HG03460 (cell line): ENCODE measurements around the gene NAPSA.

ENCODE experiments used
- ATAC-seq: cut with Tn5 transposase; IDR thresholded peaks from one replicate; pipeline ENCODE4 v1.9.1; 2021; ENCODE audit not compliant: unreplicated experiment

NAPSA gene

DNA sequence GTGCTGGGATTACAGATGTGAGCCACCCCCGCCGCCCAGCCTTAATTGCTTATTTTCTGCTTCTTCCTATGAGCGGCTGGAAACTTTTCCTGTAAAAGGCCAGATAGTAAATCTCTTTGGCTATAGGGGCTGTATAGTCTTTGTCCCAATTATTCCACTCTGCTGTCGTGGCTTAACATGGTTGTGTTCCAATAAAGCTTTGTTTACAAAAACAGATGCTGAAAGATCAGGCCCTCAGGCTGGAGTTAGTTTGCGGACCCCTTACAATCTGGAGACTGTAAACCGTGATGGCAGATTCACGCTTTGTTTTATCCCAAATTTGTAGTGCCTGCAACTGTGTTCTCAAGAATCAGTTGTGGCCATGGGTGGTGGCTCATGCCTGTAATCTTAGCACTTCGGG lies 47.0 kb downstream of the NAPSA start:
- no peak for ATAC-seq

DNA sequence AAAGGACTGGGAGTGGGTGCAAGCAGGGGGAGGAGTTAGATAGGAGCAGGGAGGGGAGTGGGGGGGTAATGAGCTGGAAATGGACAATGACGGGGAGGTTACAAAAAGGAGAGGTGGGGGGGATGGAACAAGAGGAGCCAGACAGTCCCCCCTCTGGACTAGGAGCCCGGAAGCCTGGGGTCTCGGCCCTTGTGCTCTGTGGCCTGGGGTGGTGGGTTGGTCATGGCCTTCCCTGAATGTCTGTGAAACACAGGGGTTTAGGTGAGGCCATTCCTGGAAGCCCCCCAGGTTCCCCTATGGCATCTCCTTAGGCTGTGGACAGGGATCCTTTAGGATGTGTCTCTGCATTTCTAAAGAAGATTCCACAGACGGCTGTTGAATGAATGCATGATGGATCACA lies 48.3 kb downstream of the NAPSA start:
- no peak for ATAC-seq

DNA sequence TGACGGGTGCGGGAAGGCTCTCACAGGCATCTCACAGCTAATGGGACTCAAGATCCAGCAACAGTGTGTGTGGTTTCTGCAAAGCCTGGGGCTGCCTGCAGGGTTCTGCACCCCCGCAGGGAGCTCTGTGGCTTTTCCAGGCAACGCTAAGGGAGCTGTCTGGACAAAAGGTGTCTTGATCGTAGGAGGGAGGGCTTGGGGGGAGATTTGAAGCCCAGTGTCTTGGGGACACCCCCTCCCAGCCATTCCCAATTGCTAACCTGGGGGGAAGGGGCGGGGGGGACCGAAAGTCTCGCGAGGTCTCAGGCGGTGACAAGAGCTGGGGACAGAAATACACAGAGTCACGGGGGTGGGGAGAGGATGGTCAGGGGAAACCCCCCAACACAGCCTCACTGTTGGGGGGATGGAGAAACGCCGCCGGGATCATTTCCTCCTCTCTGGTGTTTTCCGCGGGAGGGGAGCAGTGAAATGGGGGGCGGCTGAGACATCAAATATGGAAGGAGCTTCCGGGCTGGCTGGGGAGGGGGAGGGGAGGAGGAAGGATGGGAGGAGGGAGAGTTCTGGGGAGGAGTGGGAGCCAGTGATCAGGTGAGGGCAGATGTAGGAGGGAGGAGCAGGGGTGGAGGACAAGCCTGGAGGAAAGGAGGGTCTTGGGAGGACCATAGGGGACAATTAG lies 49.5 kb downstream of the NAPSA start:
- ATAC-seq: no peak

DNA sequence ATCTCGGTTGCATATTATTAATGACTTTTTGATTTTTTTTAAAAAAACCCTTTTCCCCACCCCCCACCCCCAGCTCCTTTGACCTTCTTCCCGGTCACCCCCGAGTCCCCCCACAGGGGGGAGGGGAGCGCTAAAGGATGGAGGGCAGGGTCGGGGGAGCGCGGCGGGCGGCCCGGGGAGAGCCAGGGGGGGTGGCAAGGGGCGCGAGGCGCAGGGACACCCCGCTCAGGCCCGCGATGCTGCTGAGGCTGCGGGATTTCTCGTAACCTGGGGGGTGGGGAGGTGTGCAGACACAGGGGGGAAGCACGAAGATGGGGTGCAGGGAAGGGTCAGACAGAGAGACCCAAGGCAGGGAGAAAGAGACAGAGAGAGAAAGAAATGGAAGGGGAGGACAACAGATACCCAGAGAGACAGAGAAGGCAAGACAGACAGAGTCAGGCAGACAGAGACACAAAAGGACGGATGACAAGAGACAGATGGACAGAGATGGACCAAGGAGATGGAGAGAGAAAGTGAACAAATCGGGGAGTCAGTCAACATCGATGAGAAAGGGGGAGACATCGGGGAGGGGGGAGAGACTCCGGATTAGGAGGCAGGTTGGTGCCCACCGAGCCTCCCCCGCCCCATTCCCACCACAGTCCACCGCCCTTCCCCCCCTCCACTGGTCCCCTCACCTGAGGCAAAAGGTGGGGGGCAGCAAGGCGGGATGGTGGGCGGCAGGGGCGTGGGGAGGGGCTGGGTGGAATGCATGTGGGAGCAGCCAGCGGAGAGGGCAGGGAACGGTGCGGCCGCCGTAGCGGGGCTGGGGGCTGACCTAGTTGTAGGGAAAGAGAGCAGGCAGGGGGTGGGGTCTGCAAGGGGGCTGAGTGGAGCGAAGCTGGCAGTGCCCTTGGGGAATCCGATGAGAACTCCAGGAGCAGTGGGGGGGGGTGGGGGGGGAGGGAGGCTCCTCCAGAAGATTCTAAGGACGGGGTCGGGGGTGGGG lies 50.4 kb downstream of the NAPSA start:
- no peak for ATAC-seq

DNA sequence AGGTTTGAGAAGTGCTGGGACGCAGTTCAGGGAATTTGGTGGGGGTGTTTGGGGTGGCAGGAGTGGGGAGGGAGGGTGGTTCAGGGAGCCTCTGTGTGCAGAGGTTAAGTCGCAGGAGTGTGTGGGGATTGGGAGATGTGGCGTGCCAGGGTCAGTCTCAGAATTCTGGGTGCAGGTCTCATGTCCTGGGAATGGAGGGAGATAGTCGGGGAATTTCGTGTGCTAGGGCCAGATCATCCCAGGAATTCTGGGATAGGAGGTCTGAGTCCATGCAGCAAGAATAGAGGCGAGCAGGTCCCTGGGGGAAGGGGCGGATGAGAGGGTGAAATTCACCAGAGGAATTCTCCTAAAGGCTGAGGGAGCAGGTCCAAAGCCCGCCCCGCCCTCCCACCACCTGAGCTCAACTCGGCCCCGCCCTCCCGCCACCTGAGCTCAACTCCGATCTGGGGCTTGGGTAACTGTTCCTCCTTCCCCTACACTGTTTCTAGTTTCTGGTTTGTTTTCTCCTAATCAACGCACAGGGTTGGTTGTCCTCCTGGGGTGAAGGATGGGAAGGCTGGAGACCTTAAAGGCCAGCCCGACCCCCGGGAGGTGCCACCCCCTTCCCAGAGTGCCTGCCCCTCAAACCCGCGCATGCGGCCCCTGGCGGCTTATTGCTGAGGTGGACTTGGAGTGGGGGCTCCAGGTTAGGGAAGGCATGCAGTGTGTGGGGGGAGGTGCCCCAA lies 51.5 kb downstream of the NAPSA start:
- ATAC-seq: no peak

DNA sequence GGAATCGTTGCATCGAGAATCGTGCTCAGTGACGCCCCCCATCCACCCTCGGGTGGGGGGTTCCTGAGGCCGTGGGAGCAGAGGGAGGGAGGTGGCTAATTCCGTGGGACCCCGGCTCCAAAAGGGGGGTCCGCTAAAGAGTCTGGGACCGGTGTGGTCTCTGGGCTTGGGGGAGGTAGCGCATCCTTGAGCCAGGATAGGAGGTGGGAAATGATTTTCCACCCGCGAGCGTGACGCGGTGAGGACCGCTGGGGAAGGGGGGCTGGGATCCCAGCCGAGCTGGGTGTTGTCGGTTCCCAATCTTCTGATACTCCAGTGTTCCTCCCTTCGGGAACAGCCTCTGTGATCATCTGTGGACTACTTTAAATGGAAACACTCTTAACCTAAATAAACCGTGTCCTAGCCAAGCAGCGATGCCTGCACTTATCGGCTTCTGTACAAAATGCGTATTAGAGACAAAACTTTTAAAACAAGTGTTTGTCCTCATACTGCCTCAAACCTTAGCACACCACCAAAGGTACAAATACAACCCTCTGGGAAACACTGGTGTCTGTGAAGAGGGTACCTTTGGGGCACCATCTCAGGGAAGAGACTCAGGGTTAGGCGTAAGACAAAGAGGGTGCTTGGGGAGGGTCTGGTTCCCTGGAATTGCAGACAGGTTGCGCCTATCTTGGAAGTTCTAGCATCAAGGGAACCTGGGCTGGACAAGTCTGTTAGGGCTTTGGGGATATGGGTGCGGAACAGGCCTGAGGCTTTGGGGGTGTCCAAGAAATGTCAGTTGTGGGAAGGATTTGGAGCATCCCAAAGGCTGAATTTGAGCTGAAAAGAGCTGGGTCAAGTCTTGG lies 52.2 kb downstream of the NAPSA start:
- ATAC-seq: no peak

DNA sequence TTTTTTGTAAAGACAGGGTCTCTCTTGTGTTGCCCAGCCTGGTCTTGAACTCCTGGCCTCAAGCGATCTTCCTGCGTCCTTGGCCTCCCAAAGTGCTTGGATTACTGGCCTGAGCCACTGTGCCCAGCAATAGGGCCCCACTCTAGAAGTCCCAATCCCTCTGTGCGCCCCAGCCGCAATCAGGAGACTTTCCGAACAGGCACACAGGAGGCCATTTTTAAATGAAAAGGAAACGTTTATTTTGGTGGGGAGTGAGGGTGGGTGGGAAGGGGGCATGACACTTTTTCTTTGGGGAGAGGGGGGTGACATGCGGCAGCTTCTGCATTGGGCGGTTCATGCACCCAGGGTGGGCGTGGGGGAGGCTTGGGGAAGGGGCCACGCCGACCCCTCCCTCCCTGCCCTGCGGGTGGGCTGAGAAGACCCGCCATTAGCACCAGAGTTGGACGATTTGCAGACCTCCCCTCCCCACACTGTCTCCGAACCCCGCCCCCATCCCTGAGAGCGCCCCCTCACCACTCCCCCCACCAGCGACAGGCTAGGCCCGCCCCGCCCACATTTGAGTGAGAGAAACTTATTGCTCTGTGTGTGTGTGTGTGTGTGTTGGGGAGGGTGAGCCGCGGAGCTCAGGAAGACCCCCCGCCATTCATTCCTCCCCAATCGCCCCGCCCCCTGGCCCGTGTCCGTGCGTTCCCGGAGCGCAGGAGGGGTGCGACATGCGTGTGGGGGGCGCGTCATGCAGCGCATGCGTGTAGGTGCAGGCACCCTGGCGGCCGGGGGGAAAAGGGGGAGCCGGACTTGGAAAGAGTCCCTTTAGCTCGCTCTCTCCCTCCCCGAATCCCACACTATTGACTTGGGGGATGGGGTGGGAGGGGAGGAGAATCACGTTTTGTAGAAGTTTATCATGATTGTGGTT lies 53.5 kb downstream of the NAPSA start:
- no peak for ATAC-seq

DNA sequence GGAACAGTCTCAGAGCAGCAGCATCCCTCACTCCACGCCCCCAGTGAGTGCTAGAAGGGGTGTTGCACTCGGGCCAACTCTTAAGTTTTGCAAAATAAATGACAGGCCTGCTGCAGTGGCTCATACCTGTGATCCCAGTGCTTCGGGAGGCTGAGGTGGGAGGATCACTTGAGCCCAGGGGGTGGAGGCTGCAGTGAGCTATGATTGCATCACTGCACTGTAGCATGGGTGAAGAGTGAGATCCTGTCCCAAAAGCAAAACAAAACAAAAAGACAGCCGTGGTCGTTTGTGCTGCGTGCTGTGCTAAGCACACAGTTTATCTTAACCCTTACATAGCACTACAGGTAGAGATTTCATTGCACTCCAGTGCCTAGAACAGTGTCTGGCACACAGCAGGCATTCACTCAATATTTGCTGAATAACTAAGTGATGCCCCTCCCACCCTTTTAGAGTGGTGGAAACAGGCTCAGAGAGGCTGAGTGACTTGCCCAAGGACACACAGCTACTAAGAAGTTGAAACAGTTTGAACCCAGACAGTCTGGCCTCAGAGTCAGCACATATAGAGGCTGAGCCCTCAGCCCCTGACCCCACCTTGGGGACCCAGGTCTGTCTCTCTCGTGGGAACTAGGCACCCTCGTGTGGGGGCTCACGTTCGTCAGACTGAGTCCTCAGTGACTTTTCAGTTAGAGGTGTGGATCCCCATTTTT lies 54.5 kb downstream of the NAPSA start:
- ATAC-seq: no peak

DNA sequence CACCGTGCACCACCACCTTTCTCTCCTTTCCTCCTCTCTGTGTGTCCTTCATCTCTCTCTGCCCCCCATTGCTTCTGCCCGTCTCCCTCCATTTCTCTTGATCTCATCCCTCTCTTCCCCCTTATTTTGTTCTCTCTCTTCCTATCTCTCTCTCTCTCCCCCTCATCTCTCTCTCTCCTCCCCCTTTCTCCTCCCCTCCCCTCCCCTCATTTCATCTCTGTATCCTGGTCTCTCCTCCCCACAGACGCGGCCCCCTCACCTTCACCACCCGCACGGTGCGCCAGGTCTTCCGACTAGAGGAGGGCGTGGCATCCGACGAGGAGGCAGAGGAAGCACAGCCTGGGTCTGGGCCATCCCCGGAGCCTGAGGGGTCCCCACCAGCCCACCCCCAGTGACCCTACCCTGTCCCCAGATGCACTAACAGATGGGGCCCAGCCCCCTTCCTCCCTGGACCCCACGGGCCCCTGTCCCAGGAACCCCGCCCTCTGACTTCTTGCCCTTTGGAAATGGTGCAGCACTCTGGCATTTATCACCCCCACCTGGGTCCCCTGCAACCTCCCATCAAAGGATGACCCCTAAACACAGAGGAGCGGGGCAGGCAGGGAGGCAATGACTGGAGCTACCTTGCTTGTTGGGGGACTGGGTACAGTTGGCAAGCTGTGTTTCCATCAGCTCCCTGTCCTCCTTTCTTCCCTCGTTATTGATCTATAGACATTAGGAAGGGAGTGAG lies 55.9 kb downstream of the NAPSA start:
- no peak for ATAC-seq

DNA sequence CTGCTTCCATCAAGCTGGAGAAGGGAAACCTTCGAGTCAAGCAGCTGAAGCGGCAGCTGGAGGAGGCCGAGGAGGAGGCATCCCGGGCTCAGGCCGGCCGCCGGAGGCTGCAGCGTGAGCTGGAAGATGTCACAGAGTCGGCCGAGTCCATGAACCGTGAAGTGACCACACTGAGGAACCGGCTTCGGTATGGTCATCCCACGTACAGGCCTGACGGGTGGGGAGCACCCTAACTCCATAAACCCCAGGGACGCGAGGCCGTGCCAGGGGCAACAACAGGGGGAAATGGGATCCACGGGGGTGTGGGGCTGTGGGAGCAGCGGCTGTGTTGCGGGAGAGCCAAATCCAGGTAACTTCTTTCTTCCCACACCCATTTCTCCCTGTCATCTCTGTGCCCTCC lies 56.4 kb downstream of the NAPSA start:
- no peak for ATAC-seq
